GM19468 (cell line): ENCODE data around the gene MT1B.

Experiments
- ATAC-seq: cut with Tn5 transposase; IDR thresholded peaks from one replicate; pipeline ENCODE4 v1.9.1; 2021; ENCODE audit warnings: mild to moderate bottlenecking, moderate library complexity, moderate number of reproducible peaks; ENCODE audit not compliant: unreplicated experiment; ENCODE audit errors: extremely low read depth

MT1B gene

GRCh38 chr16:56683424-56684172 lies 31.9 kb downstream of the MT1B start:
- no peak for ATAC-seq

GRCh38 chr16:56684256-56684925 lies 32.7 kb downstream of the MT1B start:
- no peak for ATAC-seq

GRCh38 chr16:56684926-56685590 lies 33.4 kb downstream of the MT1B start:
- no peak for ATAC-seq

GRCh38 chr16:56686758-56687157 lies 35.1 kb downstream of the MT1B start:
- no peak for ATAC-seq

- ATAC-seq, result no peak
Observed at GRCh38 chr16:56688762-56689161, 37.1 kb downstream of the MT1B start.

GRCh38 chr16:56689171-56689570 lies 37.5 kb downstream of the MT1B start:
- no peak for ATAC-seq

- no peak for ATAC-seq
Observed at GRCh38 chr16:56690420-56691122, 38.9 kb downstream of the MT1B start.

- ATAC-seq, result no peak
Observed at GRCh38 chr16:56691885-56692284, 40.2 kb downstream of the MT1B start.

- no peak for ATAC-seq
Observed at GRCh38 chr16:56695246-56695645, 43.6 kb downstream of the MT1B start.

- ATAC-seq, result no peak
Observed at GRCh38 chr16:56697456-56698155, 45.9 kb downstream of the MT1B start.

GRCh38 chr16:56700195-56700594 lies 48.5 kb downstream of the MT1B start:
- ATAC-seq, result no peak

GRCh38 chr16:56700631-56701030 lies 48.9 kb downstream of the MT1B start:
- ATAC-seq, result no peak

- ATAC-seq, result no peak
Observed at GRCh38 chr16:56701534-56701933, 49.8 kb downstream of the MT1B start.
